Measurements from ENCODE around the gene DUSP21.
"Not testable (repeated sequence)": the region's sequence is repeated elsewhere in the genome, so short reads cannot be mapped to it uniquely, and the experiment has no call there.

Gene DUSP21

GRCh38 chrX:44876086-44876485, 32.3 kb downstream of the DUSP21 start:
- DNase-seq (ENCODE audit: low spot score): no peak

- DNase-seq (ENCODE audit: low spot score): no peak
These were observed 32.9 kb downstream of the DUSP21 start for GRCh38 chrX:44876767-44877166.

GRCh38 chrX:44878780-44879179, 35.0 kb downstream of the DUSP21 start:
- DNase-seq (ENCODE audit: low spot score): no peak

- DNase-seq (ENCODE audit: low spot score): no peak
These were observed 37.7 kb downstream of the DUSP21 start for GRCh38 chrX:44881549-44881948.

GRCh38 chrX:44882635-44883034, 38.8 kb downstream of the DUSP21 start:
- no peak for DNase-seq (ENCODE audit: low spot score)

- DNase-seq (ENCODE audit: low spot score): no peak
These were observed 41.1 kb downstream of the DUSP21 start for GRCh38 chrX:44884944-44885343.

- no peak for DNase-seq (ENCODE audit: low spot score)
These were observed 46.0 kb downstream of the DUSP21 start for GRCh38 chrX:44889824-44890223.

GRCh38 chrX:44890247-44890646, 46.4 kb downstream of the DUSP21 start:
- no peak for DNase-seq (ENCODE audit: low spot score)

- not testable (repeated sequence) for DNase-seq (ENCODE audit: low spot score)
These were observed 46.9 kb downstream of the DUSP21 start for GRCh38 chrX:44890687-44891086.

- no peak for DNase-seq (ENCODE audit: low spot score)
These were observed 47.8 kb downstream of the DUSP21 start for GRCh38 chrX:44891642-44892041.
